ENCODE measurements around the gene POU2AF1. TPM values are rescaled to one million over a fixed set of nuclear protein-coding genes. Genes with fewer than 3 reads are reported as not detected.

POU2AF1 gene
- total RNA-seq, 2 experiments from 2014 or later = 0.52 to 0.78 TPM

DNA sequence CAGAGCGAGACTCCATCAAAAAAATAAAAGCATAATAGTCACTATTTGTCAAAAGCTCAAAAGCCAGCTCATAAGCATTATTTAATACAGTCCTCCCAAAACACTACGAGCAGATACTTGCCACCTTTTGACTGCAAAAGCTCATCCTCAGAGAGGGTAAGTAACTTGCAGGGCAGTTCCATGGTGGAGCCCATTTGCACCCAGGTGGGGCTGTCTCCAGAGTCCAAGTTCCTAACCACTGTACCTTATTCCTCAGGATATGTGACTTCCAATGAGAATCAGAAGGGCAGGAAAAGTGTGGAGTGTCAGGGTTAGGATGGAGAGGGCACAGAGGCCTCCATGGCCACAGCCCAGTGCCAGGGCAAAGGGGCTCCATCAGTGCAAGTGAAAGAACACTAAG, 28.6 kb upstream of the POU2AF1 start:
- Mint-ChIP-seq H3K9me3 (no peaks in the 10 kb centered on the region), H3K4me3 (no peak overlapping the region), H3K4me1 (ENCODE audit: low read depth) (peaks cover 3% of the 10 kb centered on the region), H3K27me3 (no peaks in the 10 kb centered on the region), H3K27ac (no peak overlapping the region), H3K36me3 (ENCODE audit: low read depth) (no peaks in the 10 kb centered on the region)
- ATAC-seq (ENCODE audit: poor library complexity) = no peak
- Histone ChIP-seq H3K4me3 (ENCODE audit: low read length) (no peak overlapping the region), H3K27me3 (ENCODE audit: control insufficient read depth in 1 of 2, insufficient read depth in 2 of 2, low read length in 2 of 2) (no peaks in the 10 kb centered on the region), H3K9me3 (ENCODE audit: control insufficient read depth in 1 of 2, insufficient read depth in 1 of 2, low read length in 2 of 2) (peaks cover 0 to 3% of the 10 kb centered on the region in 2 experiments), H3K36me3 (ENCODE audit: insufficient read depth, low read length) (no peaks in the 10 kb centered on the region), H3K4me1 (ENCODE audit: insufficient read depth, low read length) (no peaks in the 10 kb centered on the region), H3K27ac (ENCODE audit: low read depth in 1 of 2, low read length in 2 of 2) (no peak overlapping the region)
- CTCF ChIA-PET = no interaction called here
- TF ChIP-seq, protein P1, sequence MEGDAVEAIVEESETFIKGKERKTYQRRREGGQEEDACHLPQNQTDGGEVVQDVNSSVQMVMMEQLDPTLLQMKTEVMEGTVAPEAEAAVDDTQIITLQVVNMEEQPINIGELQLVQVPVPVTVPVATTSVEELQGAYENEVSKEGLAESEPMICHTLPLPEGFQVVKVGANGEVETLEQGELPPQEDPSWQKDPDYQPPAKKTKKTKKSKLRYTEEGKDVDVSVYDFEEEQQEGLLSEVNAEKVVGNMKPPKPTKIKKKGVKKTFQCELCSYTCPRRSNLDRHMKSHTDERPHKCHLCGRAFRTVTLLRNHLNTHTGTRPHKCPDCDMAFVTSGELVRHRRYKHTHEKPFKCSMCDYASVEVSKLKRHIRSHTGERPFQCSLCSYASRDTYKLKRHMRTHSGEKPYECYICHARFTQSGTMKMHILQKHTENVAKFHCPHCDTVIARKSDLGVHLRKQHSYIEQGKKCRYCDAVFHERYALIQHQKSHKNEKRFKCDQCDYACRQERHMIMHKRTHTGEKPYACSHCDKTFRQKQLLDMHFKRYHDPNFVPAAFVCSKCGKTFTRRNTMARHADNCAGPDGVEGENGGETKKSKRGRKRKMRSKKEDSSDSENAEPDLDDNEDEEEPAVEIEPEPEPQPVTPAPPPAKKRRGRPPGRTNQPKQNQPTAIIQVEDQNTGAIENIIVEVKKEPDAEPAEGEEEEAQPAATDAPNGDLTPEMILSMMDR (IDR thresholded peaks at IDR 0.05) = no peak
- POLR2A ChIA-PET = no interaction called here
- no peak for DNase-seq
- intact Hi-C loops (cut with DNase I, micrococcal nuclease) = no loop called here

DNA sequence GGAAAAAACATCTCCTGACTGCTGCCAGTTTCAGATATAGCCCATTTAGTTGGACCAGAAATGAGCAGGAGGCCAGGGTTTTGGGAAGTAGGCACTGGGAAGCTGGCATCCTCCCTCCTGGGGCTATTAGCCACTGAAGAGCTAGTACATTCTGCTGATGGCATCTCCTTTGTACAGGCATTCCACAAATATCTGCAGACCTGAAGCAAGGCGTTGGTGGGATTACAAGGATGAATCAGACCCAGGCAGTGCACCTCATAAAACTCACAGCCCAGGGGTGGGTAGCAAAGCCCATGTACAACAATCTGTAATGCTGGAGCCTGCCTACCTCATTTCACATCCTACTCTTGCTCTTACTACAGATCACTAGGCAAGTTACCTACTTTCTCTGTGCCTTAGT, 27.5 kb upstream of the POU2AF1 start:
- intact Hi-C loops (cut with DNase I, micrococcal nuclease) = no loop called here
- H3K27ac Mint-ChIP-seq = no peak overlapping the region
- Histone ChIP-seq H3K4me3 (ENCODE audit: low read length) (no peak overlapping the region), H3K27ac (ENCODE audit: low read depth in 1 of 2, low read length in 2 of 2) (no peak overlapping the region), H3K27me3 (ENCODE audit: control insufficient read depth in 1 of 2, insufficient read depth in 2 of 2, low read length in 2 of 2) (no peaks in the 10 kb centered on the region), H3K9me3 (ENCODE audit: control insufficient read depth in 1 of 2, insufficient read depth in 1 of 2, low read length in 2 of 2) (peaks cover 0 to 3% of the 10 kb centered on the region in 2 experiments), H3K36me3 (ENCODE audit: insufficient read depth, low read length) (no peaks in the 10 kb centered on the region), H3K4me1 (ENCODE audit: insufficient read depth, low read length) (no peaks in the 10 kb centered on the region)
- no peak overlapping the region for H3K4me3 Mint-ChIP-seq
- TF ChIP-seq, protein P1 (IDR thresholded peaks at IDR 0.05) = no peak
- no peaks in the 10 kb centered on the region for H3K27me3 Mint-ChIP-seq
- no peaks in the 10 kb centered on the region for H3K9me3 Mint-ChIP-seq
- ATAC-seq (ENCODE audit: poor library complexity) (no peak), DNase-seq (no peak)
- CTCF ChIA-PET = no interaction called here
- no peaks in the 10 kb centered on the region for H3K36me3 Mint-ChIP-seq (ENCODE audit: low read depth)
- POLR2A ChIA-PET = no interaction called here
- no peaks in the 10 kb centered on the region for H3K4me1 Mint-ChIP-seq (ENCODE audit: low read depth)

DNA sequence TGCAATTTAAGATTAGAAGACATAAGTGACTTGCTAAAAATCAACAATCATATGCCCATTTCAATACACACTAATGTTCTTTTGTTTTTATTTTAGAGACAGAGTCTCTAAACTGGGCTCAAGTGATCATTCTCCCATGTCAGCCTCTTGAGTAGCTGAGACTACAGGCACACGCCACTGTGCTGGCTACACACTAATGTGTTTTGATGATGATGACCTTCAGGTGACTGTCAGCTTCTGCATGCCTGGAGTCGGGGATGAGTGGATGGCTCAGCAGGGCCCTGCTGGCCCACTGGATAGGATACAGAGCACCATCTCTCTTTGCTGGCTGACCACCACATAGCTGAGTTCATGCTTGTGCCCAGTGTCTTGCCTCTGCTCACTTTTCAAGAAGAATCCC, 27.0 kb upstream of the POU2AF1 start:
- Histone ChIP-seq H3K9me3 (ENCODE audit: control insufficient read depth in 1 of 2, insufficient read depth in 1 of 2, low read length in 2 of 2) (peaks cover 0 to 3% of the 10 kb centered on the region in 2 experiments), H3K36me3 (ENCODE audit: insufficient read depth, low read length) (no peaks in the 10 kb centered on the region), H3K27me3 (ENCODE audit: control insufficient read depth in 1 of 2, insufficient read depth in 2 of 2, low read length in 2 of 2) (no peaks in the 10 kb centered on the region), H3K4me3 (ENCODE audit: low read length) (no peak overlapping the region), H3K27ac (ENCODE audit: low read depth in 1 of 2, low read length in 2 of 2) (no peak overlapping the region), H3K4me1 (ENCODE audit: insufficient read depth, low read length) (no peaks in the 10 kb centered on the region)
- POLR2A ChIA-PET = interaction anchor here (1.6 kb wide), 1 partner anchor 27 kb away, joined by 3 read pairs; the partner anchor contains the start of gene POU2AF1
- intact Hi-C loops (cut with DNase I, micrococcal nuclease) = no loop called here
- H3K27me3 Mint-ChIP-seq = no peaks in the 10 kb centered on the region
- H3K9me3 Mint-ChIP-seq = no peaks in the 10 kb centered on the region
- H3K36me3 Mint-ChIP-seq (ENCODE audit: low read depth) = no peaks in the 10 kb centered on the region
- DNase-seq = no peak
- no peaks in the 10 kb centered on the region for H3K4me1 Mint-ChIP-seq (ENCODE audit: low read depth)
- TF ChIP-seq, protein P1 (IDR thresholded peaks at IDR 0.05) = no peak
- ATAC-seq (ENCODE audit: poor library complexity) = no peak
- no peak overlapping the region for H3K4me3 Mint-ChIP-seq
- CTCF ChIA-PET = no interaction called here
- no peak overlapping the region for H3K27ac Mint-ChIP-seq
